ENCODE data around the gene GRIK4. TPM values are rescaled to one million over a fixed set of nuclear protein-coding genes. Genes with fewer than 3 reads are reported as not detected.

GRIK4 gene
- total and polyA plus RNA-seq, 2 donors (not counting 1 experiment from before 2014, with no cell fraction given), result 0.12 to 0.27 TPM

DNA sequence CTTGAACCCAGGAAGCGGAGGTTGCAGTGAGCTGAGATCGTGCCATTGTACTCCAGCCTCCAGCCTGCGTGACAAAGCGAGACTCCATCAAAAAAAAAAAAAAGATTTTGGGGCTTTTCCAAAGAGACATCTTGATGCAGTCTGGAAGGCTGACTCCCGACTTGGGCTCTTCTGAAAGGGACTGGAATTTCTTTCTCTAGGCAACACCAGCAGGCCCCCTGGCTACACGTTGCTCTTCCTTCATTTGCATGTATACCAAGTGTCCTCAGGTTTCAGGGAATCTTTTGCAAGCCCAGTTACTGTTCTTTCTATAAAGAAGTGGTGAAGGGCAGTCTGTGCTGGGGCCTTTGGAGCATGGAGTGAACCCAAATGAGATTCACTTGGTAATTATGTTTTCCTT is 211.0 kb downstream of the GRIK4 start:
- Mint-ChIP-seq H3K27ac (no peak overlapping the region), H3K9me3 (ENCODE audit: insufficient read depth) (no peaks in the 10 kb centered on the region), H3K4me3 (no peak overlapping the region), H3K27me3 (peaks cover 23% of the 10 kb centered on the region), H3K4me1 (no peaks in the 10 kb centered on the region)
- H3K4me3 ChIP-seq (ENCODE audit: control extremely low read depth in 1 of 5, extremely low read depth in 1 of 5, insufficient read depth in 1 of 5, low read depth in 2 of 5, low read length in 4 of 5), result no peak overlapping the region
- peaks cover 0 to 5% (median 2%) of the 10 kb centered on the region in 3 donors for H3K9me3 ChIP-seq (ENCODE audit: control extremely low read depth in 1 of 3, control insufficient read depth in 2 of 3, insufficient read depth in 1 of 3, low read length in 2 of 3)
- DNase-seq (no peak), ATAC-seq (ENCODE audit: low read depth) (no peak)
- H3K4me2 ChIP-seq (replicated peaks; ENCODE audit: low read depth, low read length, poor library complexity, severe bottlenecking), result no peak overlapping the region
- peaks cover 0 to 5% (median 1%) of the 10 kb centered on the region in 4 experiments for H3K27me3 ChIP-seq (replicated peaks in 1 of 4; ENCODE audit: control extremely low read depth in 1 of 4, control insufficient read depth in 3 of 4, insufficient read depth in 4 of 4, low read length in 3 of 4)
- H4K20me1 ChIP-seq (ENCODE audit: control insufficient read depth, insufficient read depth, low read length, poor library complexity, severe bottlenecking), result no peaks in the 10 kb centered on the region
- no peaks in the 10 kb centered on the region for H3K4me1 ChIP-seq (ENCODE audit: control insufficient read depth in 2 of 2, insufficient read depth in 2 of 2, low read length in 2 of 2)
- no peaks in the 10 kb centered on the region for H3K79me2 ChIP-seq (ENCODE audit: control insufficient read depth, insufficient read depth, low read length)
- intact Hi-C loops (cut with micrococcal nuclease), result no loop called here
- ChIA-PET POLR2A (no interaction called here), CTCF (no interaction called here)
- H3K9ac ChIP-seq (ENCODE audit: low read length), result no peak overlapping the region
- 89% methylated on average over 5 of the region's 6 CpGs for WGBS (ENCODE audit: insufficient coverage)
- H3K36me3 ChIP-seq (replicated peaks in 1 of 2; ENCODE audit: control extremely low read depth in 1 of 2, control insufficient read depth in 1 of 2, extremely low read depth in 1 of 2, insufficient read depth in 2 of 2, low read length in 1 of 2), result no peaks in the 10 kb centered on the region
- no peak overlapping the region for H2AFZ ChIP-seq (ENCODE audit: insufficient read depth, low read depth, low read length, poor library complexity, severe bottlenecking)
- no peak for TF ChIP-seq EZH2 (IDR thresholded peaks at IDR 0.05; ENCODE audit: borderline replicate concordance, insufficient read depth, low read depth, low read length, poor library complexity, severe bottlenecking)
- TF ChIP-seq, protein P1, sequence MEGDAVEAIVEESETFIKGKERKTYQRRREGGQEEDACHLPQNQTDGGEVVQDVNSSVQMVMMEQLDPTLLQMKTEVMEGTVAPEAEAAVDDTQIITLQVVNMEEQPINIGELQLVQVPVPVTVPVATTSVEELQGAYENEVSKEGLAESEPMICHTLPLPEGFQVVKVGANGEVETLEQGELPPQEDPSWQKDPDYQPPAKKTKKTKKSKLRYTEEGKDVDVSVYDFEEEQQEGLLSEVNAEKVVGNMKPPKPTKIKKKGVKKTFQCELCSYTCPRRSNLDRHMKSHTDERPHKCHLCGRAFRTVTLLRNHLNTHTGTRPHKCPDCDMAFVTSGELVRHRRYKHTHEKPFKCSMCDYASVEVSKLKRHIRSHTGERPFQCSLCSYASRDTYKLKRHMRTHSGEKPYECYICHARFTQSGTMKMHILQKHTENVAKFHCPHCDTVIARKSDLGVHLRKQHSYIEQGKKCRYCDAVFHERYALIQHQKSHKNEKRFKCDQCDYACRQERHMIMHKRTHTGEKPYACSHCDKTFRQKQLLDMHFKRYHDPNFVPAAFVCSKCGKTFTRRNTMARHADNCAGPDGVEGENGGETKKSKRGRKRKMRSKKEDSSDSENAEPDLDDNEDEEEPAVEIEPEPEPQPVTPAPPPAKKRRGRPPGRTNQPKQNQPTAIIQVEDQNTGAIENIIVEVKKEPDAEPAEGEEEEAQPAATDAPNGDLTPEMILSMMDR (IDR thresholded peaks at IDR 0.05), result no peak
- H3K27ac ChIP-seq (ENCODE audit: low read length in 2 of 2), result no peak overlapping the region

DNA sequence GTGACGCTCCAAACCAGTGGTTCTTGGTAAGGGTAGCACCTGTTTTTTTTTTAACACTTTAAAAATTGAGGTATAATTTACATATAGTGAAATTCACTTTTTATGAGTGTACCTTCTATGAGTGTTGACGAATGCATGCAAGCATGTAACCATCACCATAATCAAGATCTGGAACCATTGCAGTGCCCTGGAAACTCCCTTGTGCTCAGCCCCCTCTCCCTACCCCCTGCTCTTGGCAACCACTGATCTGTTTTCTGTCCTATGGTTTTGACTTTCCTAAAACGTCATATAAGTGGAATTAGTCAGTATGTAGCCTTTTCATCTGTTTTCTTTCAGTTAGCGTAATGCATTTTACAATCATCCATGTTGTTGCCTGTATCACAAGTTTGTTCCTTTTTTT is 212.2 kb downstream of the GRIK4 start:
- Histone ChIP-seq H4K20me1 (ENCODE audit: control insufficient read depth, insufficient read depth, low read length, poor library complexity, severe bottlenecking) (no peaks in the 10 kb centered on the region), H3K27me3 (replicated peaks in 1 of 4; ENCODE audit: control extremely low read depth in 1 of 4, control insufficient read depth in 3 of 4, insufficient read depth in 4 of 4, low read length in 3 of 4) (peaks cover 0 to 3% (median 1%) of the 10 kb centered on the region in 4 experiments), H3K36me3 (replicated peaks in 1 of 2; ENCODE audit: control extremely low read depth in 1 of 2, control insufficient read depth in 1 of 2, extremely low read depth in 1 of 2, insufficient read depth in 2 of 2, low read length in 1 of 2) (no peaks in the 10 kb centered on the region), H3K27ac (ENCODE audit: low read length in 2 of 2) (no peak overlapping the region), H2AFZ (ENCODE audit: insufficient read depth, low read depth, low read length, poor library complexity, severe bottlenecking) (no peak overlapping the region), H3K4me3 (ENCODE audit: control extremely low read depth in 1 of 5, extremely low read depth in 1 of 5, insufficient read depth in 1 of 5, low read depth in 2 of 5, low read length in 4 of 5) (no peak overlapping the region), H3K4me1 (ENCODE audit: control insufficient read depth in 2 of 2, insufficient read depth in 2 of 2, low read length in 2 of 2) (no peaks in the 10 kb centered on the region), H3K4me2 (replicated peaks; ENCODE audit: low read depth, low read length, poor library complexity, severe bottlenecking) (no peak overlapping the region), H3K9me3 (ENCODE audit: control extremely low read depth in 1 of 3, control insufficient read depth in 2 of 3, insufficient read depth in 1 of 3, low read length in 2 of 3) (peaks cover 0 to 8% (median 3%) of the 10 kb centered on the region in 3 donors), H3K79me2 (ENCODE audit: control insufficient read depth, insufficient read depth, low read length) (no peaks in the 10 kb centered on the region), H3K9ac (ENCODE audit: low read length) (no peak overlapping the region)
- H3K27me3 Mint-ChIP-seq, result peaks cover 23% of the 10 kb centered on the region
- no peaks in the 10 kb centered on the region for H3K4me1 Mint-ChIP-seq
- TF ChIP-seq, protein P1 (IDR thresholded peaks at IDR 0.05), result no peak
- no peak for TF ChIP-seq EZH2 (IDR thresholded peaks at IDR 0.05; ENCODE audit: borderline replicate concordance, insufficient read depth, low read depth, low read length, poor library complexity, severe bottlenecking)
- intact Hi-C loops (cut with micrococcal nuclease), result no loop called here
- ChIA-PET POLR2A (no interaction called here), CTCF (no interaction called here)
- no peak overlapping the region for H3K27ac Mint-ChIP-seq
- no peak overlapping the region for H3K4me3 Mint-ChIP-seq
- DNase-seq (no peak), ATAC-seq (ENCODE audit: low read depth) (no peak)
- H3K9me3 Mint-ChIP-seq (ENCODE audit: insufficient read depth), result peaks cover 3% of the 10 kb centered on the region
- no CpG with 5 or more reads among the region's 4 CpGs for WGBS (ENCODE audit: insufficient coverage)
